HepG2 (cell line): ENCODE data around the gene MEF2D. TPM values are rescaled to one million over a fixed set of nuclear protein-coding genes. Genes with fewer than 3 reads are reported as not detected.
A peak's percentile ranks its signal among the peaks of the same experiment; 100 is the strongest.

Experiments used
- EED ChIP-seq: sonication (generic); formaldehyde crosslinking; IDR thresholded peaks from 2 replicates; pipeline ENCODE4 v1.5.0; 2020; ENCODE audit warnings: mild to moderate bottlenecking, missing genetic modification reagents
- FIP1L1 ChIP-seq: fragments of 200-400 bp; formaldehyde crosslinking; IDR thresholded peaks from 2 replicates; pipeline ENCODE4 v1.6.1; 2018; ENCODE audit warnings: low read depth, mild to moderate bottlenecking, low read length, moderate library complexity, borderline replicate concordance; ENCODE audit not compliant: insufficient read depth
- SMYD3 ChIP-seq: sonication (generic); formaldehyde crosslinking; IDR thresholded peaks from 2 replicates; pipeline ENCODE4 v1.8.1; 2023; ENCODE audit warnings: mild to moderate bottlenecking, missing genetic modification reagents
- ZNF343 ChIP-seq: sonication (generic); formaldehyde crosslinking; IDR thresholded peaks from 2 replicates; pipeline ENCODE4 v1.4.0; 2020; ENCODE audit warnings: mild to moderate bottlenecking, missing genetic modification reagents
- ZNF44 ChIP-seq: sonication (generic); formaldehyde crosslinking; IDR thresholded peaks from 2 replicates; pipeline ENCODE4 v1.5.1; 2020; ENCODE audit warnings: mild to moderate bottlenecking, missing genetic modification reagents
- ZNF546 ChIP-seq: sonication (generic); formaldehyde crosslinking; conservative IDR thresholded peaks from 2 replicates; pipeline ENCODE4 v1.8.1; 2023; ENCODE audit warnings: mild to moderate bottlenecking, missing genetic modification reagents
- ZNF550 ChIP-seq: sonication (generic); formaldehyde crosslinking; IDR thresholded peaks from 2 replicates; pipeline ENCODE4 v1.4.0; 2020; ENCODE audit warnings: mild to moderate bottlenecking, missing genetic modification reagents, borderline replicate concordance
- ZNF567 ChIP-seq: sonication (generic); formaldehyde crosslinking; IDR thresholded peaks from 2 replicates; pipeline ENCODE4 v1.8.1; 2023; ENCODE audit warnings: mild to moderate bottlenecking, missing genetic modification reagents, borderline replicate concordance
- ZNF569 ChIP-seq: sonication (generic); formaldehyde crosslinking; IDR thresholded peaks from 2 replicates; pipeline ENCODE4 v1.5.0; 2020; ENCODE audit warnings: mild to moderate bottlenecking, missing genetic modification reagents, moderate library complexity, borderline replicate concordance
- ZNF670 ChIP-seq: sonication (generic); formaldehyde crosslinking; IDR thresholded peaks from 2 replicates; pipeline ENCODE4 v1.8.0; 2022; ENCODE audit warnings: mild to moderate bottlenecking, missing genetic modification reagents, borderline replicate concordance
- polyA plus RNA-seq, 8 experiments: library from polyadenylated mRNA; depleted of rRNA in 3 of 8; stranded (reverse) in 7 of 8; unstranded in 1 of 8; fragments of >200 nt; fragmentation: Illumina TruSeq in 4 of 8; extraction: Trizol in 4 of 8; gene quantifications; 2 replicates each; pipeline versions ENCODE4 v1.2.1 to v1.2.3, GENCODE V29; 2011 to 2016; ENCODE audit warnings: low read depth in 4 of 8, missing spikeins in 1 of 8, mixed read lengths in 1 of 8; ENCODE audit not compliant: insufficient read depth in 1 of 8
- total RNA-seq, 5 experiments: library from RNA; depleted of rRNA; stranded (reverse); fragments of >200 nt; fragmentation: Illumina TruSeq; extraction: Trizol; gene quantifications; 2 replicates each; pipeline ENCODE4 v1.2.3, GENCODE V29; 2016; ENCODE audit warnings: low read depth in 1 of 5
- TF ChIP-seq, protein P1 (sequence below): sonication (generic); formaldehyde crosslinking; IDR thresholded peaks from 2 replicates; pipeline ENCODE4 v1.5.1; 2020; ENCODE audit warnings: missing genetic modification reagents, mild to moderate bottlenecking, borderline replicate concordance
- TF ChIP-seq, protein P2 (sequence below): sonication (generic); formaldehyde crosslinking; IDR thresholded peaks from 2 replicates; pipeline ENCODE4 v1.8.1; 2022; ENCODE audit warnings: mild to moderate bottlenecking, missing genetic modification reagents
- TF ChIP-seq, protein P3 (sequence below), 2 experiments: sonication (generic) in 1 of 2; formaldehyde crosslinking in 1 of 2; IDR thresholded peaks; 2 replicates each; pipeline versions ENCODE4 v1.6.1 to v1.9.0; 2014 to 2022; ENCODE audit warnings: antibody characterized with exemption in 1 of 2, borderline replicate concordance in 1 of 2, inconsistent platforms in 1 of 2, low read depth in 1 of 2, missing genetic modification reagents in 1 of 2
- TF ChIP-seq, protein P4 (sequence below): sonication (generic); formaldehyde crosslinking; IDR thresholded peaks from 2 replicates; pipeline ENCODE4 v1.4.0; 2020; ENCODE audit warnings: mild to moderate bottlenecking, low read depth, missing genetic modification reagents

Gene MEF2D
- total and polyA plus RNA-seq, 2 of the 13 experiments (the other 11 are each of a cell fraction or from before 2014, with no cell fraction given): 1.6 to 3.9 TPM

DNA sequence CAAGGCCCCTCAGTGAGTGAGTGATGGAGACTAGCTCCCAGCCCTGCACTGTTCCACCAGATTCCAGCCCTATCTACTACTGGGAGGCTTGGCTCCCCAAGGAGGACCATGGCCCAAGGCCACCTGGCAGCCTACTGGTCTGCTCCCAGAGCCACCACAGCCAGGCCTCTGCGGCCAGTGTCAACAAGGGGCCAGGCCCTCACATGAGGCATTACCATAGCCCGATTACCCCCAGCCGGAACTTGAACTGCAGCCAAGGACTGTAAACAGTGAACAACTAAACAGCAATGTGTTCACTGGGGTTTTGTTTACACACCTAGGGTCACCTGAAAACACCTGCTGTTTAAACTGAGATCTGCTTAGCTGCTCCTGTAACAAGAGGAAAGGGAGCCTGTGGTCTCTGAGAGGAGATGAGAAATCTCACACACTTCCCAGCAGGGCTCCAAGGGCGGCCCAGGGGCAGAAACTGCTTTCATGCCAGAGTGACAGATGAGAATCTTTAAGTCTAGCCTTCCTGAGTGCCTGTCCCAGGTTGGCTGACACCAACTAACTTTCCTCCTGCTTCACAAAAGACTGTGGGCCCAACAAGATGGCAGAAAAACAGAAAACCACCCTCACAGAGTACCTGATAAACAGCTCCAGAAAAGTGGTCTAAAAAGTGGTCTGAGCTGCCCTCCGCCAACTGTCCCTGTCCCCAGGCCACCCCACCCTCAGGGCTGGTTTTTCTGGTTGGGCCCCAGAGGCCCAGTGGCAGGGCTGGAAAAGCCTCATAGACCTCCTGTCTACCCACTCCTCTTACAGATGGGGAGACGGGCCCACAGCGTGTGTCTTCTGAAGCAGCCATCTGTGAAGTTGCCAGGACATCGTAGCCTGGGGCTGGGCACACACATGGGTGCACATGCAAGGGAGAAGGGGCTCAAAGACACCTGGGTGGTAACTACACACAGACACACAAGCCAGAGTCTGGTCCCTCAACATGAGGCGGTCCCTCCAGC is 28.8 kb downstream of the MEF2D start (continued):
- TF ChIP-seq, protein P1, sequence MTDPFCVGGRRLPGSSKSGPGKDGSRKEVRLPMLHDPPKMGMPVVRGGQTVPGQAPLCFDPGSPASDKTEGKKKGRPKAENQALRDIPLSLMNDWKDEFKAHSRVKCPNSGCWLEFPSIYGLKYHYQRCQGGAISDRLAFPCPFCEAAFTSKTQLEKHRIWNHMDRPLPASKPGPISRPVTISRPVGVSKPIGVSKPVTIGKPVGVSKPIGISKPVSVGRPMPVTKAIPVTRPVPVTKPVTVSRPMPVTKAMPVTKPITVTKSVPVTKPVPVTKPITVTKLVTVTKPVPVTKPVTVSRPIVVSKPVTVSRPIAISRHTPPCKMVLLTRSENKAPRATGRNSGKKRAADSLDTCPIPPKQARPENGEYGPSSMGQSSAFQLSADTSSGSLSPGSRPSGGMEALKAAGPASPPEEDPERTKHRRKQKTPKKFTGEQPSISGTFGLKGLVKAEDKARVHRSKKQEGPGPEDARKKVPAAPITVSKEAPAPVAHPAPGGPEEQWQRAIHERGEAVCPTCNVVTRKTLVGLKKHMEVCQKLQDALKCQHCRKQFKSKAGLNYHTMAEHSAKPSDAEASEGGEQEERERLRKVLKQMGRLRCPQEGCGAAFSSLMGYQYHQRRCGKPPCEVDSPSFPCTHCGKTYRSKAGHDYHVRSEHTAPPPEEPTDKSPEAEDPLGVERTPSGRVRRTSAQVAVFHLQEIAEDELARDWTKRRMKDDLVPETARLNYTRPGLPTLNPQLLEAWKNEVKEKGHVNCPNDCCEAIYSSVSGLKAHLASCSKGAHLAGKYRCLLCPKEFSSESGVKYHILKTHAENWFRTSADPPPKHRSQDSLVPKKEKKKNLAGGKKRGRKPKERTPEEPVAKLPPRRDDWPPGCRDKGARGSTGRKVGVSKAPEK (CRISPR knock-in tag): no peak
- TF ChIP-seq EED (CRISPR knock-in tag) (no peak), ZNF343 (CRISPR knock-in tag) (peak; percentile 85), ZNF44 (CRISPR knock-in tag) (peak; percentile 27; the same call in 1 of the 2 replicates), ZNF550 (CRISPR knock-in tag) (peak; percentile 90; the same call in 1 of the 2 replicates), ZNF670 (peak; percentile 63; the same call in 1 of the 2 replicates), FIP1L1 (no peak), ZNF567 (CRISPR knock-in tag) (peak; percentile 76; the same call in 1 of the 2 replicates), SMYD3 (CRISPR knock-in tag) (peak; percentile 89), ZNF546 (peak; percentile 40; the same call in 1 of the 2 replicates), ZNF569 (CRISPR knock-in tag) (no peak; the same call in 1 of the 2 replicates)
- TF ChIP-seq, protein P2, sequence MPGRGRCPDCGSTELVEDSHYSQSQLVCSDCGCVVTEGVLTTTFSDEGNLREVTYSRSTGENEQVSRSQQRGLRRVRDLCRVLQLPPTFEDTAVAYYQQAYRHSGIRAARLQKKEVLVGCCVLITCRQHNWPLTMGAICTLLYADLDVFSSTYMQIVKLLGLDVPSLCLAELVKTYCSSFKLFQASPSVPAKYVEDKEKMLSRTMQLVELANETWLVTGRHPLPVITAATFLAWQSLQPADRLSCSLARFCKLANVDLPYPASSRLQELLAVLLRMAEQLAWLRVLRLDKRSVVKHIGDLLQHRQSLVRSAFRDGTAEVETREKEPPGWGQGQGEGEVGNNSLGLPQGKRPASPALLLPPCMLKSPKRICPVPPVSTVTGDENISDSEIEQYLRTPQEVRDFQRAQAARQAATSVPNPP (CRISPR knock-in tag): no peak
- TF ChIP-seq, protein P3, sequence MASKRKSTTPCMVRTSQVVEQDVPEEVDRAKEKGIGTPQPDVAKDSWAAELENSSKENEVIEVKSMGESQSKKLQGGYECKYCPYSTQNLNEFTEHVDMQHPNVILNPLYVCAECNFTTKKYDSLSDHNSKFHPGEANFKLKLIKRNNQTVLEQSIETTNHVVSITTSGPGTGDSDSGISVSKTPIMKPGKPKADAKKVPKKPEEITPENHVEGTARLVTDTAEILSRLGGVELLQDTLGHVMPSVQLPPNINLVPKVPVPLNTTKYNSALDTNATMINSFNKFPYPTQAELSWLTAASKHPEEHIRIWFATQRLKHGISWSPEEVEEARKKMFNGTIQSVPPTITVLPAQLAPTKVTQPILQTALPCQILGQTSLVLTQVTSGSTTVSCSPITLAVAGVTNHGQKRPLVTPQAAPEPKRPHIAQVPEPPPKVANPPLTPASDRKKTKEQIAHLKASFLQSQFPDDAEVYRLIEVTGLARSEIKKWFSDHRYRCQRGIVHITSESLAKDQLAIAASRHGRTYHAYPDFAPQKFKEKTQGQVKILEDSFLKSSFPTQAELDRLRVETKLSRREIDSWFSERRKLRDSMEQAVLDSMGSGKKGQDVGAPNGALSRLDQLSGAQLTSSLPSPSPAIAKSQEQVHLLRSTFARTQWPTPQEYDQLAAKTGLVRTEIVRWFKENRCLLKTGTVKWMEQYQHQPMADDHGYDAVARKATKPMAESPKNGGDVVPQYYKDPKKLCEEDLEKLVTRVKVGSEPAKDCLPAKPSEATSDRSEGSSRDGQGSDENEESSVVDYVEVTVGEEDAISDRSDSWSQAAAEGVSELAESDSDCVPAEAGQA (IDR thresholded peaks at IDR 0.05; ENCODE audit: low read depth): 0 out of 2 replicates have a peak, but pooled peaks have one; percentile 35
- TF ChIP-seq, protein P3 (CRISPR knock-in tag; IDR thresholded peaks at IDR 0.05; ENCODE audit: borderline replicate concordance): no peak
- TF ChIP-seq, protein P4, sequence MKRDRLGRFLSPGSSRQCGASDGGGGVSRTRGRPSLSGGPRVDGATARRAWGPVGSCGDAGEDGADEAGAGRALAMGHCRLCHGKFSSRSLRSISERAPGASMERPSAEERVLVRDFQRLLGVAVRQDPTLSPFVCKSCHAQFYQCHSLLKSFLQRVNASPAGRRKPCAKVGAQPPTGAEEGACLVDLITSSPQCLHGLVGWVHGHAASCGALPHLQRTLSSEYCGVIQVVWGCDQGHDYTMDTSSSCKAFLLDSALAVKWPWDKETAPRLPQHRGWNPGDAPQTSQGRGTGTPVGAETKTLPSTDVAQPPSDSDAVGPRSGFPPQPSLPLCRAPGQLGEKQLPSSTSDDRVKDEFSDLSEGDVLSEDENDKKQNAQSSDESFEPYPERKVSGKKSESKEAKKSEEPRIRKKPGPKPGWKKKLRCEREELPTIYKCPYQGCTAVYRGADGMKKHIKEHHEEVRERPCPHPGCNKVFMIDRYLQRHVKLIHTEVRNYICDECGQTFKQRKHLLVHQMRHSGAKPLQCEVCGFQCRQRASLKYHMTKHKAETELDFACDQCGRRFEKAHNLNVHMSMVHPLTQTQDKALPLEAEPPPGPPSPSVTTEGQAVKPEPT (CRISPR knock-in tag): peak; percentile 92
